Esophagus squamous epithelium (tissue), 4 donors: ENCODE results near the gene CMPK1.

Experiments used
- CTCF ChIP-seq, 6 experiments: fragments of 450-650 bp in 4 of 6; fragments of 200-600 bp in 2 of 6; sonication (generic) in 2 of 6; IDR thresholded peaks; one replicate each; pipeline ENCODE4 v1.5.1; 2016 to 2019; ENCODE audit warnings: antibody characterized with exemption in 6 of 6, mild to moderate bottlenecking in 4 of 6, moderate library complexity in 4 of 6
- POLR2A ChIP-seq, 4 donors: fragments of 450-650 bp; IDR thresholded peaks; one replicate each; pipeline ENCODE4 v1.6.1; 2017; ENCODE audit warnings: antibody characterized with exemption in 4 of 4, mild to moderate bottlenecking in 4 of 4, moderate library complexity in 3 of 4

- TF ChIP-seq CTCF (IDR thresholded peaks at IDR 0.05) (no peak), POLR2A (IDR thresholded peaks at IDR 0.05) (no peak)
Measured at GRCh38 chr1:47389731-47390130, 56.1 kb downstream of the CMPK1 start.
